ENCODE data around the gene ABCA3. TPM values are rescaled to one million over a fixed set of nuclear protein-coding genes. Genes with fewer than 3 reads are reported as not detected.

Gene ABCA3
- total RNA-seq, 4 donors from 2014 or later = 7.5 to 27.5 (median 12.3) TPM

DNA sequence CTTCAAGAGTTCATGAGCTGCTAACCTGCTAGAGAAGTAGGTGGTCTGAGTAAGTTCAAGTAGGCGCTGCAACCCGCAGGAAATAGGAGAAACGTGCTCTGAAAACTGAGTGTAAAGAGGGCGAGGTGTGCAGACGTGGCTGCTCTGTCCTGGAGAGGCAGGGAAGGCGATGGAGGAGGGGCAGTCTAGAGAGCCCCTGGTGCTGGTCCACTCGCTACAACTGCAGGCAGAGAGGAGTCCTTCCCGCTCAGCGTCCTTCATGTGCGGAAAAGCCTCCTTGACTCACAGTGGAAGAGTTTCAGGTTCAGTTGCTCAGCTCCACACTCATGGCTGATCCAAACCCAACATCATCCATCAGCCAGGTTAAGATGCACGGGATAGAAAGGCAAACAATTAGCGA, 12.1 kb downstream of the ABCA3 start:
- Histone ChIP-seq H3K36me3 (peaks cover 0 to 53% of the 10 kb centered on the region in 2 donors), H3K4me3 (no peak overlapping the region), H3K4me1 (no peaks in the 10 kb centered on the region), H3K27me3 (no peaks in the 10 kb centered on the region), H3K27ac (no peak overlapping the region), H3K9me3 (no peaks in the 10 kb centered on the region)
- 71 to 94% methylated on average over 3 to 8 of the region's 12 CpGs for WGBS, 2 donors (ENCODE audit: low coverage in 1 of 2)
- no peak for ATAC-seq
- TF ChIP-seq POLR2A (IDR thresholded peaks at IDR 0.05) (no peak), POLR2AphosphoS5 (IDR thresholded peaks at IDR 0.05) (no peak), EP300 (IDR thresholded peaks at IDR 0.05) (no peak)
- TF ChIP-seq, protein P1, sequence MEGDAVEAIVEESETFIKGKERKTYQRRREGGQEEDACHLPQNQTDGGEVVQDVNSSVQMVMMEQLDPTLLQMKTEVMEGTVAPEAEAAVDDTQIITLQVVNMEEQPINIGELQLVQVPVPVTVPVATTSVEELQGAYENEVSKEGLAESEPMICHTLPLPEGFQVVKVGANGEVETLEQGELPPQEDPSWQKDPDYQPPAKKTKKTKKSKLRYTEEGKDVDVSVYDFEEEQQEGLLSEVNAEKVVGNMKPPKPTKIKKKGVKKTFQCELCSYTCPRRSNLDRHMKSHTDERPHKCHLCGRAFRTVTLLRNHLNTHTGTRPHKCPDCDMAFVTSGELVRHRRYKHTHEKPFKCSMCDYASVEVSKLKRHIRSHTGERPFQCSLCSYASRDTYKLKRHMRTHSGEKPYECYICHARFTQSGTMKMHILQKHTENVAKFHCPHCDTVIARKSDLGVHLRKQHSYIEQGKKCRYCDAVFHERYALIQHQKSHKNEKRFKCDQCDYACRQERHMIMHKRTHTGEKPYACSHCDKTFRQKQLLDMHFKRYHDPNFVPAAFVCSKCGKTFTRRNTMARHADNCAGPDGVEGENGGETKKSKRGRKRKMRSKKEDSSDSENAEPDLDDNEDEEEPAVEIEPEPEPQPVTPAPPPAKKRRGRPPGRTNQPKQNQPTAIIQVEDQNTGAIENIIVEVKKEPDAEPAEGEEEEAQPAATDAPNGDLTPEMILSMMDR (IDR thresholded peaks at IDR 0.05) = no peak

DNA sequence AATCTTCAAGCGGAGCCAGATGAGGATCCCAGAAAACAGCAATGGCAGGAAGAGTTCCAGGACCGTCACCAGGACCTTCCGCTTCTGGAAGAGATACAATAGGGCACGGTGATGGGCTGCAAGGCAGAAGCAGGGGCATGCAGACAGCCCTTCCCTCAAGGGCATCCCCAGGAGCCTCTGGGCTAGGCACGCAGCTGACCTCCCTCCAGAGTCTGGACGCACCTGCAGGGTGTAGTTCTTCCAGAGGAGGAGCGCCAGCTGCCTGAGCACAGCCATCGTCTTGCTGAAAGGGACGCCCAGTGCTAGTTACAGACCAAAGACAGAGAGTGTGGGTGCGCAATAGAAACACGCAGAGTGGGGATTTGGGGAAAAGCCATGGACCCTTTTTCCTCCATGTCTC, 14.3 kb downstream of the ABCA3 start:
- WGBS, 2 donors (ENCODE audit: low coverage in 1 of 2) = 68 to 84% methylated on average over 3 to 10 of the region's 11 CpGs
- H3K4me1 ChIP-seq = no peaks in the 10 kb centered on the region
- no peak overlapping the region for H3K4me3 ChIP-seq
- no peak for ATAC-seq
- H3K36me3 ChIP-seq = peaks cover 0 to 68% of the 10 kb centered on the region in 2 donors
- no peaks in the 10 kb centered on the region for H3K27me3 ChIP-seq
- H3K9me3 ChIP-seq = no peaks in the 10 kb centered on the region
- no peak overlapping the region for H3K27ac ChIP-seq
- no peak for TF ChIP-seq EP300 (IDR thresholded peaks at IDR 0.05)
- TF ChIP-seq POLR2A (IDR thresholded peaks at IDR 0.05) = no peak
- TF ChIP-seq POLR2AphosphoS5 (IDR thresholded peaks at IDR 0.05) = no peak
- TF ChIP-seq, protein P1 (IDR thresholded peaks at IDR 0.05) = no peak

DNA sequence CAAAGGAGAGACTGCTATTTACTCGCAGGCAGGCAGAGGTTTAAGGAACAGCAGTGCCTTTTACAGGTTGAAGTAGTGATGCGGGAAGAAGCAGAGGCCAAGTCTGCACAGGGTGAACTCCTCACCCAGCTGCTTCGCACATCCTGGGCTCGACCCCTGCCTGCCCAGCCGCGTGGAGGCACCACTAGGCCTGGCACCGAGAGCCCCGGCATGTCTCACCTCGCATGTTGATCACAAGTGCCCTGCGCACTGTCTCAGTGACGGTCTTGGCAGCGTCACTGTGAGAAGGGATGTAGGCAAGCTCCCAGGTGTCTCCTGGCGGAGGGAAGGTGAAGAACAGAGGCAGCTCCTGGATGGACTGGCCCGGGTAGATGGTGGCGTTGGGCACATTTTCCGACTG, 14.7 kb downstream of the ABCA3 start:
- H3K27ac ChIP-seq = no peak overlapping the region
- no peaks in the 10 kb centered on the region for H3K4me1 ChIP-seq
- H3K4me3 ChIP-seq = no peak overlapping the region
- no peaks in the 10 kb centered on the region for H3K27me3 ChIP-seq
- H3K9me3 ChIP-seq = no peaks in the 10 kb centered on the region
- TF ChIP-seq POLR2A (IDR thresholded peaks at IDR 0.05) (no peak), POLR2AphosphoS5 (IDR thresholded peaks at IDR 0.05) (no peak), EP300 (IDR thresholded peaks at IDR 0.05) (no peak)
- TF ChIP-seq, protein P1 (IDR thresholded peaks at IDR 0.05) = no peak
- peaks cover 0 to 72% of the 10 kb centered on the region in 2 donors for H3K36me3 ChIP-seq
- ATAC-seq = no peak
- WGBS, 2 donors (ENCODE audit: low coverage in 1 of 2) = 90 to 100% methylated on average over 2 of the region's 16 CpGs

DNA sequence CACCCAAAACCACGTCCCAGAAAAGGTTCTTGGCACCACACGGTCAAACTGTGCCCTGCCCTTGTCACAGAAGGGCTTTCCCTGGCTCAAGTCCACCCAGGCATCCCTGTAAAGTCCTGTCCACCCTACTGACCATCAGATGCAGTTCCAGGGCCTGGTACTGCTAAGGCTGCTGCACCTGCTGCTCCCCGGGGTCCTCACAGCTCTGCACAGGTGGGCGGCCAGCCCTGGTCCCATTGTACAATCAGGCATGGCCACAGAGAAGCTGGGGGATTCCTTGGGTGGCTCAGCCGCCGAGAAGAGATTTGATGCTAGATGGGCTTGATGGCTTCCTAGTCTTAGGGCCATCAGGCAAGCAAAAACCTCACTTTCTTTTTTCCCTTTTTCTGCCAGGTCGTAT, 15.3 kb downstream of the ABCA3 start:
- WGBS, 2 donors (ENCODE audit: low coverage in 1 of 2) = 87% methylated on average over 3 of the region's 7 CpGs; no CpG with 5 or more reads in 1 of the 2 donors
- peaks cover 0 to 72% of the 10 kb centered on the region in 2 donors for H3K36me3 ChIP-seq
- no peak overlapping the region for H3K27ac ChIP-seq
- TF ChIP-seq POLR2A (IDR thresholded peaks at IDR 0.05) (no peak), EP300 (IDR thresholded peaks at IDR 0.05) (no peak)
- no peak overlapping the region for H3K4me3 ChIP-seq
- H3K4me1 ChIP-seq = no peaks in the 10 kb centered on the region
- H3K27me3 ChIP-seq = no peaks in the 10 kb centered on the region
- no peaks in the 10 kb centered on the region for H3K9me3 ChIP-seq
- ATAC-seq = no peak

- no peaks in the 10 kb centered on the region for H3K9me3 ChIP-seq
- no peak for ATAC-seq
- peaks cover 0 to 78% of the 10 kb centered on the region in 2 donors for H3K36me3 ChIP-seq
- H3K4me1 ChIP-seq = no peaks in the 10 kb centered on the region
- no peak for TF ChIP-seq EP300 (IDR thresholded peaks at IDR 0.05)
- TF ChIP-seq, protein P1 (IDR thresholded peaks at IDR 0.05) = no peak
- no peak for TF ChIP-seq POLR2AphosphoS5 (IDR thresholded peaks at IDR 0.05)
- no peak for TF ChIP-seq POLR2A (IDR thresholded peaks at IDR 0.05)
- 75 to 86% methylated on average over 6 to 7 of the region's 26 CpGs for WGBS, 2 donors (ENCODE audit: low coverage in 1 of 2)
- H3K4me3 ChIP-seq = no peak overlapping the region
- no peak overlapping the region for H3K27ac ChIP-seq
- no peaks in the 10 kb centered on the region for H3K27me3 ChIP-seq
Observed at GRCh38 chr16:2324296-2324859, 16.1 kb downstream of the ABCA3 start.

Measured in gastroesophageal sphincter (tissue), 4 donors.